SKM-1 (cell line): ENCODE data around the gene SMC6.

Experiments used
- DNase-seq: peaks from one replicate; lab custom pipeline; 2025; ENCODE audit not compliant: unreplicated experiment; lab: John Stamatoyannopoulos, UW

Gene SMC6

GRCh38 chr2:17768894-17769293 is 15.3 kb upstream of the SMC6 start:
- DNase-seq: no peak

- no peak for DNase-seq
Observed at GRCh38 chr2:17765398-17765797, 11.8 kb upstream of the SMC6 start.

- DNase-seq: no peak
Observed at GRCh38 chr2:17763641-17764333, 10.2 kb upstream of the SMC6 start.

GRCh38 chr2:17762451-17762850 is 8.8 kb upstream of the SMC6 start:
- no peak for DNase-seq

GRCh38 chr2:17759805-17760204 is 6.2 kb upstream of the SMC6 start:
- peak; percentile 9 for DNase-seq

DNA sequence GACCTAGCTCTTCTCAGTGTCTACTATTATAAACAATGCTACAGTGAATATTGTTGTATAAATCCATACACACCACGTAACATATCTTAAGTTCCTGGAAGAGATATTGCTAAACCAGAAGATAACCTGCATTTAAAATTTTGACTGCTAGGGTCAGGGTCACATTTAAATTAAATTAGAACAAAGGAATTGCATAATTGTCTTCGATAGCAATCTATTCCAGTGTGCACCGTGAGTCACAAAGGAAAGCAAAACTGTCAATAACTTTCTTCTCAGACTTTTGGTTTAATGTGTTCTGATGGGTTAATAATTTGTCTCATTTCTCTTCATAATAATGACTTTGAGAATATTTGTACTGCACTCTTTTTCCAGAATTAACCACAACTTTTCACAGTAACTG is 4.5 kb upstream of the SMC6 start:
- no peak for DNase-seq

GRCh38 chr2:17757321-17757720 is 3.7 kb upstream of the SMC6 start:
- no peak for DNase-seq

DNA sequence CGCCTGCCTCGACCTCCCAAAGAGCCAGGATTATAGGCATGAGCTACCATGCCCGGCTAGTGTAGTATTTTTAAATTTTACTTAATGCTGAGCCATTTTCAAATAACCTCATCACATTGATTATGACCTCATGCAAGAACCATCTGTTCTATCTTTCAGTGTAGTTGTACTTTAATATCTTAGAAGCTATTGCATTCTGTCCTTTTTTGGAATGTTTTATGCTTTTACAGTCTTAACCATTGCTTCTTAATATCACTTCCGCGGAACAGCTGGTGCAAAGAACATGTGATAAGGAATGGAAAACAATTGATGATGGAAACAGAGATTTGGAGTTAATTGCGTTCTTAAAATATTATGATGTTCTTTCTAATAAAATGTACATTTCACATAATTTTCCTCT is 3.1 kb upstream of the SMC6 start:
- no peak for DNase-seq

DNA sequence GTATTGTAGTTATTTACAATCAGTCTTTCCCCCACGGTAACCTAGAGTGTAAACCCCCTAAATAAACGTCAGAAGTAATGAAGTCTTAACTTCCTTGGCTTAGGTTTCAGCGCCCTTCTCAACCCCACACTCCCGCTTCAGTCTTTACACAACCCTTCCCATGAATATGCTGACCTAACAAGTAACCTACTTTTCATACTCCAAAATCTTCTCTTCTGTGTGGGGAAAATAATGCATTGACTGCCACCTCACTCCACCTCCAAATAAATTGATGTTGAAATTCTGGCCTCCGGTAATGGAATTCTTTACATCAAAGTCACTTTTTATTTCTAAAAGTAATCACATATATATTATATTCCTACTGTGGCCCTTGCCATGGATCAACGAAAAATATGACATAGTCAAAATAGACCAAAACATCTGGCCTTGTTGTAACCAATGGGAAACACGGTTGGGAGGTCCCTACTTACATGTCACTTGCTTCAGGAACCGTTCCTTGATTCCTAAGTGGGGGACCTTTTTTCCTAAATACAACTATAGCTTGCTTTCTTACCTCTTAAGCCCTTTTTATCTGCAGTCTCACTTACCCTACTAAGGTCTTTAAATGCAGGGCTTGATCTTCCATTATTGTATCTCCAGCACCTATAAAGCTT is 1.3 kb upstream of the SMC6 start:
- DNase-seq: no peak

DNA sequence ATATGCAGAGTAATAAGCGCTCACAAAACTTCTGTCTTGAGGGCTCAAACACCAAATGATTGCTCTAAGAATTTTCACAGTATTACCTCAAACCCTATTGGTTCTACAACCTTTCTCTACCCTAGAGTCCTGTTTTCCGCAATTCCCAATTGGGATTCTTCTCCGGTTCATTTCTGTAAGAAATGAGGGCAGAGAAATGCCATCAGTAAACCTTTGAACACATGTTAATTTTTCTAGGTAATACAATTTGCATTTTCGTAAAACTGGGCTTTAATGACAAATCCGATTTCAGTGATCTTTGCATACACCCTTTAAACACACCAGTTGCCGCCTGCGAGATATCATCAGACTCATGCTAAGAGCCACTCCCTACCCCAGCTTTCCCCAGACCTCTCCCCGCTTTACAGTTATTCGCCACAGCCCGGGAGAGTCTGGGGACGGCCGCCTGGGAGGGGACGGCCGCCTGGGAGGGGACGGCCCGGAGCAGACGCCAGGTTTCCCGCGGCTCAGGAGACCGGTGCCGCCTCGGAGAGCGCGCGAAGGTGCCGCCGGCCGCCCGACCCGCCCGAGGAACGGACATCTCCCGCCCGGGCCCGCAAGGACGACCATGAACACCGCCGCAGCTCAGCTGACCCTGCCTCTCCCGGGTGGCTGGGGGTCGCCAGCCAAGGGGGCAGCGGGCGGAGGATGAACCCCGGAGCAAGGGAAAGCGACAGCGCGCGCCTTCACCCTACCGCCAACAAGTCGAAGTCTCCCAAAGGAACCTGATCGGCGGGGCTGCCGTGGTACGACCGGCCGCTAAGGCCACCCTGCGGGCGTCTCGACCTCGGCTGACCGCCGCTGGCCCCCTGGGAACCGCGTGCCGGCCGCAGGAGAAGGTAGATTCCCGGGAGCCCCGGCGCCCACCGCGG is 463 bp downstream of the SMC6 start:
- DNase-seq: no peak

DNA sequence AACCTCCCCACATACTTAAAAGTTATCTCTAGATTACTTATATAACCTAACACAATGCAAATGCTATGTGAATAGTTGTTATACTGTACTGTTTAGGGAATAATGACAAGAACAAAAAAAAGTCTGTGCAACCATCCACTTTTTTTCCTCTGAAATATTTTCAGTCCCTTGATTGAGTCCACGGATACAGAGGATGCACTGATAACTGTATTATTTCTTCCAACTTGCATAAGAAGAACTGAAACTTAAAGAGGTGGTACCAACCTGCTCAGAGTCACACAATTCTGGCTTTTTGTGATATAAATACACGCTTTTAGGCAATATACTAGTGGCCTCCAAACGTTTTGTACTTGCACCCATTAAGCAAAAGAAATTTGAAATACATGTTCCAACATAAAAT is 1.4 kb downstream of the SMC6 start:
- no peak for DNase-seq

DNA sequence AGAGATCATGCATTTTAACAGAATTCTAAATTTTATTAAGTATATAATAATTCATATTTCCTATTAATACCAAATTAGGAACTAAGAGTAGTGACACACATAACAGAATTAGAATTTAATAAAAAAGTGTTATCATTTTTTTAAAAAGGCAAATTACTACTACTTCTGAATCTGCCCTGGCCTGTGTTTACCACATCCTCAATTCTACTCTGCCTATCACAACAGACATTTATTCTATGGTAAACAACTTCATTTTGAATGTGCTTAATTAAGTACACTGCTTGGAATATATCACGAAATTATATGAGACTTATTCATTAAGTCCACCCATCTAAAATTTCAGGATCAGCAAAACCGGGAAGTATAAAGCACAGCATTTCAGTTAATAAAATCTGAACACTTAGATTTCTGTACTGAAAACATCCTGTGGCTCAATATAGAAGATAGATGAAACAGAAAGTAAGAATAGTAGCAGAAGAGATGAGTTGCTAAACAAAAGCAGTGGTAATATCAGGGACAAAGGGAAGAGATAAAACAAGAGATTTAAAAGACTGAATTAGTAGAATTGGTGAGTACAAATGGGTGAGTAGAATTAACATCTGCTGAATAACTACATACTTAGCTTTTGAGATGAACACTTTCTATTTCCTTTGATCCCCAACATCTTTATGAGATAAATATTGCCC is 3.7 kb downstream of the SMC6 start:
- DNase-seq: no peak

GRCh38 chr2:17748745-17749144 is 4.9 kb downstream of the SMC6 start:
- DNase-seq: no peak

- no peak for DNase-seq
Observed at GRCh38 chr2:17747684-17748452, 5.7 kb downstream of the SMC6 start.

GRCh38 chr2:17740203-17740602 is 13.4 kb downstream of the SMC6 start:
- DNase-seq: no peak

DNA sequence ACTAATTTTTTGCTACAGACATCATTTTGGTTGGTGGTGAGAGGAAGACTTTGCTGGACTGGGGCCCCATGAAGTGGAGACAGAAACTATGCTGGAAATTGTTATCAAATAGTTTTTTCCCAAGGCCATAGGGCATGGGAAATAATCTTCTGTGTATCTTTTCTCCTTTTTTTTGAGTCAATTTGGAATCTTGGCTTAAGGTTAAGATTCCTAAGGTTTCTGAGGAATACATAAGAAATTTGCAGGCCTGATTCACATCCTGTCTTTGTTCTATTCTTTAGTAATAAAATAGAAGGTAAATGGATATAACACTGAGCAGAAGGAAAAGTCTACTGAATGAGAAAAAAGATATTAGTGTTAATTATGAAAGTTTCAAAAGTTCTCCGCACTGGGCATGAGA is 16.6 kb downstream of the SMC6 start:
- DNase-seq: no peak

- no peak for DNase-seq
Observed at GRCh38 chr2:17735864-17736263, 17.7 kb downstream of the SMC6 start.

- DNase-seq: no peak
Observed at GRCh38 chr2:17733599-17733998, 20.0 kb downstream of the SMC6 start.

- DNase-seq: no peak
Observed at GRCh38 chr2:17729880-17730279, 23.7 kb downstream of the SMC6 start.

DNA sequence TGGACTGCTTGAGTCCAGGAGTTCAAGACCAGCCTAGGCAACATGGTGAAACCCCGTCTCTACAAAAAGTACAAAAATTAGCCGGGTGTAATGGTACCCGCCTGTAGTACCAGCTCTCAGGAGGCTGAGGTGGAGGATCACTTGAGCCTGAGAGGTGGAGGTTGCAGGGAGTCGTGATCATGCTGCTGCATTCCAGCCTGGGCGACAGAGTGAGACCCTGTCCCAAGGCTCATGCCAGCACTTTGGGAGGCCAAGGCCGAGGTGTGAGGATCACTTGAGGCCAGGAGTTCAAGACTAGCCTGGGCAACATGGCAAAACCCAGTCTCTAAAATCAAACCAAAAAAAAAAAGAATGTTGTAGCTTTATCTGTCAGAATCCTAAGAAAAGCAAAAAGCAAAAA is 25.4 kb downstream of the SMC6 start:
- no peak for DNase-seq
